ENCODE data around the gene ALLC. TPM values are rescaled to one million over a fixed set of nuclear protein-coding genes. Genes with fewer than 3 reads are reported as not detected.

Gene ALLC
- total RNA-seq, 4 donors from 2014 or later, result not detected

- no peak for DNase-seq
- WGBS, 2 donors, result 74 to 90% methylated on average over 4 to 6 of the region's 9 CpGs
- intact Hi-C loops (cut with DNase I), result no loop called here
- no peak for TF ChIP-seq POLR2A (IDR thresholded peaks at IDR 0.05)
- TF ChIP-seq, protein P1, sequence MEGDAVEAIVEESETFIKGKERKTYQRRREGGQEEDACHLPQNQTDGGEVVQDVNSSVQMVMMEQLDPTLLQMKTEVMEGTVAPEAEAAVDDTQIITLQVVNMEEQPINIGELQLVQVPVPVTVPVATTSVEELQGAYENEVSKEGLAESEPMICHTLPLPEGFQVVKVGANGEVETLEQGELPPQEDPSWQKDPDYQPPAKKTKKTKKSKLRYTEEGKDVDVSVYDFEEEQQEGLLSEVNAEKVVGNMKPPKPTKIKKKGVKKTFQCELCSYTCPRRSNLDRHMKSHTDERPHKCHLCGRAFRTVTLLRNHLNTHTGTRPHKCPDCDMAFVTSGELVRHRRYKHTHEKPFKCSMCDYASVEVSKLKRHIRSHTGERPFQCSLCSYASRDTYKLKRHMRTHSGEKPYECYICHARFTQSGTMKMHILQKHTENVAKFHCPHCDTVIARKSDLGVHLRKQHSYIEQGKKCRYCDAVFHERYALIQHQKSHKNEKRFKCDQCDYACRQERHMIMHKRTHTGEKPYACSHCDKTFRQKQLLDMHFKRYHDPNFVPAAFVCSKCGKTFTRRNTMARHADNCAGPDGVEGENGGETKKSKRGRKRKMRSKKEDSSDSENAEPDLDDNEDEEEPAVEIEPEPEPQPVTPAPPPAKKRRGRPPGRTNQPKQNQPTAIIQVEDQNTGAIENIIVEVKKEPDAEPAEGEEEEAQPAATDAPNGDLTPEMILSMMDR (IDR thresholded peaks at IDR 0.05), result no peak
- Histone ChIP-seq H3K27ac (no peak overlapping the region), H3K9me3 (no peaks in the 10 kb centered on the region), H3K27me3 (peaks cover 0 to 10% (median 0%) of the 10 kb centered on the region in 4 donors), H3K4me1 (no peaks in the 10 kb centered on the region), H3K4me3 (no peak overlapping the region), H3K36me3 (no peaks in the 10 kb centered on the region)
These were observed 19.4 kb downstream of the ALLC start for GRCh38 chr2:3677436-3677835.

GRCh38 chr2:3678212-3678611, 20.2 kb downstream of the ALLC start:
- TF ChIP-seq POLR2A (IDR thresholded peaks at IDR 0.05), result no peak
- TF ChIP-seq, protein P1 (IDR thresholded peaks at IDR 0.05), result no peak
- H3K27ac ChIP-seq, result no peak overlapping the region
- DNase-seq, result no peak
- H3K4me1 ChIP-seq, result no peaks in the 10 kb centered on the region
- intact Hi-C loops (cut with DNase I), result no loop called here
- no peaks in the 10 kb centered on the region for H3K9me3 ChIP-seq
- H3K27me3 ChIP-seq, result peaks cover 0 to 4% (median 0%) of the 10 kb centered on the region in 4 donors
- no peaks in the 10 kb centered on the region for H3K36me3 ChIP-seq
- H3K4me3 ChIP-seq, result no peak overlapping the region
- 70 to 85% methylated on average over 7 to 8 of the region's 9 CpGs for WGBS, 2 donors

DNA sequence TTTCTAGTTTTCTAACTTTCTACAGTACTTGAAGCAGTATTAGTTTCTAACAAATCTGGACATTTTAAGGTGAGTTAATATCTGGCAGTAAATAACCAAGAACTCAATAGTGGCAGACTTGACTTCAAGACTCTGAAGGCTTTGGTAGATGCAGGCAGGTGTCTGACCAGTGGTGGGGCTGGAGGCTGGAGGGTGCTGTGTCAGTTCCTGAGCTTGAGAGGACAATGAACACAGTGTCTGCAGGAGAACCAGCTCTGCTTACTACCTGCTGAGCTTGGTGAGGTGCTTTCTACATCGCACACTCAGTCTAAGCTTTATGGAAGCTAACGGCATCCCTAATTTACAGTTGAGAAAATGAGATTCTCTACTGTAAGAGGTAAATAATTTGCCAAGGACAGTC, 21.2 kb downstream of the ALLC start:
- no peak for DNase-seq
- no peaks in the 10 kb centered on the region for H3K4me1 ChIP-seq
- intact Hi-C loops (cut with DNase I), result no loop called here
- TF ChIP-seq, protein P1 (IDR thresholded peaks at IDR 0.05), result no peak
- no peak for TF ChIP-seq POLR2A (IDR thresholded peaks at IDR 0.05)
- H3K9me3 ChIP-seq, result no peaks in the 10 kb centered on the region
- H3K36me3 ChIP-seq, result no peaks in the 10 kb centered on the region
- no peak overlapping the region for H3K4me3 ChIP-seq
- 89 to 96% methylated on average over 2 of the region's 2 CpGs for WGBS, 2 donors
- no peak overlapping the region for H3K27ac ChIP-seq
- H3K27me3 ChIP-seq, result peaks cover 0 to 3% (median 0%) of the 10 kb centered on the region in 4 donors

- no peak for DNase-seq
These were observed 21.8 kb downstream of the ALLC start for GRCh38 chr2:3679616-3680393.

More at GRCh38 chr2:3679616-3680393, 21.8 kb downstream of the ALLC start:
- Histone ChIP-seq H3K4me3 (no peak overlapping the region), H3K27ac (no peak overlapping the region), H3K4me1 (no peaks in the 10 kb centered on the region), H3K36me3 (no peaks in the 10 kb centered on the region), H3K9me3 (no peaks in the 10 kb centered on the region), H3K27me3 (peaks cover 0 to 3% (median 0%) of the 10 kb centered on the region in 4 donors)
- TF ChIP-seq, protein P1 (IDR thresholded peaks at IDR 0.05), result no peak
- TF ChIP-seq POLR2A (IDR thresholded peaks at IDR 0.05), result no peak
- WGBS, 2 donors, result 77 to 79% methylated on average over 10 to 13 of the region's 23 CpGs
- intact Hi-C loops (cut with DNase I), result no loop called here
